Measurements from ENCODE around the gene APOA4.

Gene APOA4

GRCh38 chr11:116798368-116798767, 24.7 kb downstream of the APOA4 start:
- DNase-seq = no peak

- no peak for DNase-seq
Measured at GRCh38 chr11:116797816-116798215, 25.3 kb downstream of the APOA4 start.

GRCh38 chr11:116796548-116796947, 26.6 kb downstream of the APOA4 start:
- no peak for DNase-seq

- no peak for DNase-seq
Measured at GRCh38 chr11:116794851-116795250, 28.3 kb downstream of the APOA4 start.

GRCh38 chr11:116793772-116794097, 29.4 kb downstream of the APOA4 start:
- DNase-seq = no peak

- no peak for DNase-seq
Measured at GRCh38 chr11:116792869-116793771, 30.0 kb downstream of the APOA4 start.

GRCh38 chr11:116792144-116792868, 30.8 kb downstream of the APOA4 start:
- no peak for DNase-seq

- DNase-seq = no peak
Measured at GRCh38 chr11:116791813-116792143, 31.3 kb downstream of the APOA4 start, which contains the start of gene APOA5. Gene APOA5 (minus strand): TSS chr11:116791879. CDS start chr11:116791860, 19 bp downstream.

GRCh38 chr11:116791002-116791812, 31.9 kb downstream of the APOA4 start:
- DNase-seq = peak; percentile 92

GRCh38 chr11:116790167-116791001, 32.7 kb downstream of the APOA4 start:
- no peak for DNase-seq

- DNase-seq = no peak
Measured at GRCh38 chr11:116788975-116789374, 34.1 kb downstream of the APOA4 start.

- no peak for DNase-seq
Measured at GRCh38 chr11:116788534-116788933, 34.6 kb downstream of the APOA4 start.

GRCh38 chr11:116787786-116788486, 35.2 kb downstream of the APOA4 start, which contains the start of gene ZPR1:
Gene ZPR1 (minus strand): TSS chr11:116788023. CDS start chr11:116787990, 33 bp downstream.
- DNase-seq = peak; percentile 93

GRCh38 chr11:116787436-116787785, 35.7 kb downstream of the APOA4 start:
- DNase-seq = no peak

GRCh38 chr11:116786966-116787365, 36.1 kb downstream of the APOA4 start:
- no peak for DNase-seq

GRCh38 chr11:116786326-116786725, 36.8 kb downstream of the APOA4 start:
- DNase-seq = no peak

- no peak for DNase-seq
Measured at GRCh38 chr11:116782728-116783127, 40.4 kb downstream of the APOA4 start.

GRCh38 chr11:116778556-116778955, 44.5 kb downstream of the APOA4 start:
- no peak for DNase-seq

- DNase-seq = no peak
Measured at GRCh38 chr11:116777056-116777455, 46.0 kb downstream of the APOA4 start.

GRCh38 chr11:116776522-116776984, 46.6 kb downstream of the APOA4 start:
- no peak for DNase-seq

- no peak for DNase-seq
Measured at GRCh38 chr11:116775975-116776374, 47.1 kb downstream of the APOA4 start.

- DNase-seq = no peak
Measured at GRCh38 chr11:116774661-116775060, 48.4 kb downstream of the APOA4 start.

Measured in eye (tissue), 1 donor.